Tibial artery (tissue), 4 donors: Measurements from ENCODE around the gene TEKT5.
A peak's percentile ranks its signal among the peaks of the same experiment; 100 is the strongest.

Experiments used
- DNase-seq, 2 donors: peaks; one replicate each; pipeline ENCODE4 v3.0.0-alpha.2; 2019
- H3K27ac ChIP-seq, 2 donors: fragments of 200-600 bp; sonication (generic) in 1 of 2; 1 replicate in 1 of 2; 2 replicates in 1 of 2; pipeline ENCODE4 v1.5.1; 2018 to 2019; ENCODE audit warnings: mild to moderate bottlenecking in 1 of 2
- H3K27me3 ChIP-seq, 2 donors: fragments of 200-600 bp; sonication (generic) in 1 of 2; one replicate each; pipeline versions ENCODE4 v1.5.1 to v1.6.0; 2016 to 2019
- H3K36me3 ChIP-seq, 3 donors: fragments of 200-600 bp; sonication (generic) in 2 of 3; one replicate each; pipeline ENCODE4 v1.5.1; 2016 to 2019; ENCODE audit warnings: mild to moderate bottlenecking in 2 of 3
- H3K4me1 ChIP-seq, 4 donors: fragments of 200-600 bp; sonication (generic) in 2 of 4; 1 replicate in 3 of 4; 2 replicates in 1 of 4; pipeline ENCODE4 v1.5.1; 2016 to 2019
- H3K4me3 ChIP-seq, 2 donors: fragments of 200-600 bp; sonication (generic) in 1 of 2; 1 replicate in 1 of 2; 2 replicates in 1 of 2; pipeline ENCODE4 v1.5.1; 2018 to 2019; ENCODE audit warnings: mild to moderate bottlenecking in 2 of 2
- H3K9me3 ChIP-seq, 3 donors: fragments of 200-600 bp; sonication (generic) in 1 of 3; one replicate each; pipeline ENCODE4 v1.5.1; 2016 to 2019
- intact Hi-C: fragments of 100-400 bp; cut with DNase I; formaldehyde crosslinking; loops from one replicate; pipeline ENCODE4 v1.15.0; 2023; ENCODE audit warnings: low total_unique reads
- TF ChIP-seq, protein P1 (sequence below), 2 experiments: fragments of 200-600 bp in 1 of 2; fragments of 450-650 bp in 1 of 2; IDR thresholded peaks; one replicate each; pipeline ENCODE4 v1.5.1; 2017 to 2019; ENCODE audit warnings: antibody characterized with exemption in 2 of 2, mild to moderate bottlenecking in 1 of 2, moderate library complexity in 1 of 2

TEKT5 gene

DNA sequence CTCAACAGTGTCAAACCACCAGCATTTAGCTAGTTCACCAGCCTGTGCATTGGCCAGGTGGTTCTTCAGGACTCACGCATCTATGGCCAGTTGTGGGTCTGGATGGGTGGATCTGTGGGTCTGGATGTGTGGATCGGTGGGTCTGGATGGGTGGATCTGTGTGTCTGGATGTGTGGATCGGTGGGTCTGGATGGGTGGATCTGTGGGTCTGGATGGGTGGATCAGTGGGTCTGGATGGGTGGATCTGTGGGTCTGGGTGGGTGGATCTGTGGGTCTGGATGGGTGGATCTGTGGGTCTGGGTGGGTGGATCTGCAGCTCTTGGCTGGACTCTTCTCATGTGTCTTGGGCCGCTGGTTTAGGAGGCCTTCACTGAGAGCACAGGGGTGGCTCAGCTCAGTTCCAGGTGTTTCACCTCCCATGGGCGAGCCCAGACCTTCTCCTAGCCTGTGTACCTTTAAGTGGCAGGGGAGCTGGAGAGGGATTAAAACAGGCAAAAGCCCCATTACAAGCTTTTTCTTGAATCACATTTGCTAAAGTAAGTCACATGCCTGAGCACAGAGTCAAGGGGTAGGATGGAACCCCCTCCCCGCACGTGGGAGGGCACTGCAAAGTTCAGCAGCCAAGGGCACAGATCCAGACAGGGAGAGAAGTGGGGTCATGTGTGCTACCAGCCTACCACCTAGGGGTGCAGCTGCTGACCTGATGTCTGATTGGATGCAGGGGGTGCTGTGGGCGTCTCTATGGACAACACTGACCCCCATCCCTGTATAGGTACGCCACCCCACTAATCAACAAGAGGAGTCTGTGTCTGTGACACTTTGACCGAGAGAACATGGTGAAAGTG, 45.5 kb upstream of the TEKT5 start:
- TF ChIP-seq, protein P1, sequence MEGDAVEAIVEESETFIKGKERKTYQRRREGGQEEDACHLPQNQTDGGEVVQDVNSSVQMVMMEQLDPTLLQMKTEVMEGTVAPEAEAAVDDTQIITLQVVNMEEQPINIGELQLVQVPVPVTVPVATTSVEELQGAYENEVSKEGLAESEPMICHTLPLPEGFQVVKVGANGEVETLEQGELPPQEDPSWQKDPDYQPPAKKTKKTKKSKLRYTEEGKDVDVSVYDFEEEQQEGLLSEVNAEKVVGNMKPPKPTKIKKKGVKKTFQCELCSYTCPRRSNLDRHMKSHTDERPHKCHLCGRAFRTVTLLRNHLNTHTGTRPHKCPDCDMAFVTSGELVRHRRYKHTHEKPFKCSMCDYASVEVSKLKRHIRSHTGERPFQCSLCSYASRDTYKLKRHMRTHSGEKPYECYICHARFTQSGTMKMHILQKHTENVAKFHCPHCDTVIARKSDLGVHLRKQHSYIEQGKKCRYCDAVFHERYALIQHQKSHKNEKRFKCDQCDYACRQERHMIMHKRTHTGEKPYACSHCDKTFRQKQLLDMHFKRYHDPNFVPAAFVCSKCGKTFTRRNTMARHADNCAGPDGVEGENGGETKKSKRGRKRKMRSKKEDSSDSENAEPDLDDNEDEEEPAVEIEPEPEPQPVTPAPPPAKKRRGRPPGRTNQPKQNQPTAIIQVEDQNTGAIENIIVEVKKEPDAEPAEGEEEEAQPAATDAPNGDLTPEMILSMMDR (IDR thresholded peaks at IDR 0.05) = no peak
- peaks cover 0 to 51% (median 23%) of the 10 kb centered on the region in 4 donors for H3K4me1 ChIP-seq
- H3K27me3 ChIP-seq = no peaks in the 10 kb centered on the region
- no peak for DNase-seq
- H3K27ac ChIP-seq = peak overlapping the region in 1 of 2 donors; percentile 75
- H3K4me3 ChIP-seq = no peak overlapping the region
- H3K9me3 ChIP-seq = no peaks in the 10 kb centered on the region
- intact Hi-C loops = loop anchor here (5.0 to 10.0 kb wide), 2 partner anchors 177 to 485 kb away; no protein-coding TSS in a partner anchor
- H3K36me3 ChIP-seq = no peaks in the 10 kb centered on the region

DNA sequence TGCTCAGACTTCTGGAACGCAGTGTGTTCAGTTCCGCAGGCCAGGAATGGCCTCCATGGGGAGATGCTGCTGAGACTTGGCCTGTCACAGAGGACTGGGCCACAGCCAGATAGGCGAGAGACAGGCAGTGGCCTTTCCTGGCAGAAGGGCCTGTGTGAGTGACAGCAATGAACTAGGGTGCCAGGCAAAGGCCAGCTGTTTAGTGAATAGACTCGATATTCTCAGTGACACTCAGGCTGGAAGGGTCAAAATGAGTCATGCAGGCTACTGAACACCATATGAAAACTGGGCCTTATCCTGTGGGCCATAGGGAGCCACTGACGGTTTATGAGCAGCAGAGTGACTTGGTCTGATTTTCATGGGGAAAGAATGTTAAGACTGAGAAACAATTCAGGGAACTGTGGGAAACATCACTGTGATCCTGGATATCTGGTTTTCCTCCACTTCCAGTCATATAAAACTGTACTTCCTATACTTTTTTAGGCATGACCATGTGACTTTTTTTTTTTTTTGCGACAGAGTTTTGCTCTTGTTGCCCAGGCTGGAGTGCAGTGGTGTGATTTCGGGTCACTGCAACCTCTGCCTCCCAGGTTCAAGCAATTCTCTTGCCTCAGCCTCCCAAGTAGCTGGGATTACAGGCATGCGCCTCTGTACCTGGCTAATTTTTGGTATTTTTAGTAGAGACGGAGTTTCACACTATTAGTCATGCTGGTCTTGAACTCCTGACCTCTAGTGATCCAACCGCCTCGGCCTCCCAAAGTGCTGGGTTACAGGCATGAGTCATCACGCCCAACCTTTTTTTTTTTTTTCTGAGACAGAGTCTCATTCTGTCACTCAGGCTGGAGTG, 43.7 kb upstream of the TEKT5 start:
- H3K27ac ChIP-seq = peak overlapping the region; percentile 58 to 75
- no peaks in the 10 kb centered on the region for H3K36me3 ChIP-seq
- intact Hi-C loops = loop anchor here (5.0 to 10.0 kb wide), 2 partner anchors 179 to 484 kb away; no protein-coding TSS in a partner anchor
- no peaks in the 10 kb centered on the region for H3K9me3 ChIP-seq
- TF ChIP-seq, protein P1 (IDR thresholded peaks at IDR 0.05) = no peak
- H3K27me3 ChIP-seq = no peaks in the 10 kb centered on the region
- H3K4me1 ChIP-seq = peaks cover 0 to 42% (median 17%) of the 10 kb centered on the region in 4 donors
- DNase-seq = peak; percentile 63 to 83
- no peak overlapping the region for H3K4me3 ChIP-seq

DNA sequence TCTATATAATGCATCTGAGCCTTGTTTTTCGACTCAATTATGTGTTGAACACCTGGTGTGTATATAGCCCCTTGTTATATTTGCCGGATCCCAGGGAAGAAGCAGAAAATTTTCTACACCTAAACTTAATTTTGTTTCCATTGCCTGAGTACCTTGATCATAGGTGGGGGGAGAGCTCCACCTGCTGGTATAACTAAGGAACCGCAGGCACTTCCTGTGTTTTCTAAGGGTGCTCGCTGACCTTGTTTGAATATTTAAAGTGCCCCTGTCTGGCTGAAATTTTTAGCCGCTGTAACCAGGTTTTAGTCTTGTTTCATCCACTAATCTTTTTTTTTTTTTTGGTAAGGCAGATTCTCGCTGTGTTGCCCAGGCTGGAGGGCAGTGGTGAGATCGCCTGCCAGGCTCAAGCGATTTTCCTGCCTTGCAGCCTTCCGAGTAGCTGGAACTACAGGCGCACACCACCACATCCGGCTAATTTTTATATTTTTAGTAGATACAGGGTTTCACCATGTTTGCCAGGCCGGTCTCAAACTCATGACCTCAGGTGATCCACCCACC, 42.4 kb upstream of the TEKT5 start:
- intact Hi-C loops = loop anchor here (2.0 to 10.0 kb wide), 3 partner anchors 180 to 482 kb away; no protein-coding TSS in a partner anchor
- Histone ChIP-seq H3K27ac (peak overlapping the region; percentile 58 to 75), H3K4me1 (peaks cover 0 to 31% (median 16%) of the 10 kb centered on the region in 4 donors), H3K9me3 (no peaks in the 10 kb centered on the region), H3K27me3 (no peaks in the 10 kb centered on the region), H3K4me3 (no peak overlapping the region), H3K36me3 (no peaks in the 10 kb centered on the region)
- TF ChIP-seq, protein P1 (IDR thresholded peaks at IDR 0.05) = peak; percentile 90 to 97
- peak in 1 of 2 donors; percentile 64 for DNase-seq

- DNase-seq = no peak
- Histone ChIP-seq H3K27me3 (no peaks in the 10 kb centered on the region), H3K4me3 (no peak overlapping the region), H3K36me3 (no peaks in the 10 kb centered on the region), H3K27ac (no peak overlapping the region), H3K9me3 (no peaks in the 10 kb centered on the region), H3K4me1 (no peaks in the 10 kb centered on the region)
- TF ChIP-seq, protein P1 (IDR thresholded peaks at IDR 0.05) = no peak
- intact Hi-C loops = loop anchor here (5.0 to 10.0 kb wide), 2 partner anchors 129 to 477 kb away; no protein-coding TSS in a partner anchor
These were observed 37.1 kb upstream of the TEKT5 start for GRCh38 chr16:10731790-10732189.
